ACHN (cell line): ENCODE measurements around the gene KRT74.

Experiments used
- DNase-seq: peaks from one replicate; pipeline ENCODE4 v3.0.0-alpha.2; 2015
- in situ Hi-C: cut with HindIII; loops from 2 replicates; pipeline ENCODE4 v1.10.0; 2017; ENCODE audit warnings: low sequenced_read_pairs, low pct_ligation_motif_present, low pct_unique_long_range_greater_than_20kb

Gene KRT74

DNA sequence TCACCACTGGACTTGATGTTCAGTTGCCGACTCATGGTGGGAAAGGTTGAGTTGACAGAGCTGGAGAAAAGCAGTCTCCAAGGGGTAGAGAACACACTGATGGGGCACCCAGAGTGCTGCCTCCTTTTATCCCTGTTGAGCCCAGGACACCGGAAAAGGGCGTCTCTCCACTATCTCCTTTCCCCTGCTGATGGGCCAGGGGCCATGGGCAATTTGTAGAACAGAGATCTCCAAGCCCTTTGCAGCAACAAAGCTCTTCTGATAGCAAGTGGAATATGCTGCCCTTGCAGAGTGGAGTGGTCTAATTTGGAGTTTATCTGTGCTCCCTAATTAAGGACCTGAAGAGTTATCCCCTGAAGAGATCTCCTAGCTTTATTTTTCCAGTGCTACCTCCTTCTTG is at the start of gene KRT74:
TSS of gene KRT74 (minus strand) at position 101 of the 400 bp plus-strand sequence. CDS start at position 35, 66 bp downstream.
- no peak for DNase-seq
- in situ Hi-C loops: no loop called here

DNA sequence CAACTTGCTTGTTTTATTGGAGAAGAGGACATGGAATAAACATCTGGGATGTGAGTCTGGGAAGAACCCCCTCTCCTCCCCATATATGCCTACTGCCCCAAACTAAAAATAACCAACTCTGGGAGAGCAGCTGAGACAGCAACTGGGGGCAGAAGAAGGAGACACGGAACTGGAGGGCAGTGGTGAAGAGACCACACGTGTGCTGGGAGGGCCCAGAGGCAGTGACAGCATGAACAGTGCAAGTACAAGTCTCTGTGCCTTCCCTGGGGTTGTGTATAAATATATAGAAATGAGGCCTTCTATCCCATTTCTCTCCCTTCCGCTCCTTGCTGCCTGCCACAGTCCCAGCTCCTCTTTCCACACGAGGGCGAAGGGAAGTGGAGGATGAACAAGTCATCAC is 48.7 kb upstream of the KRT74 start:
- DNase-seq: no peak
- in situ Hi-C loops: no loop called here

DNA sequence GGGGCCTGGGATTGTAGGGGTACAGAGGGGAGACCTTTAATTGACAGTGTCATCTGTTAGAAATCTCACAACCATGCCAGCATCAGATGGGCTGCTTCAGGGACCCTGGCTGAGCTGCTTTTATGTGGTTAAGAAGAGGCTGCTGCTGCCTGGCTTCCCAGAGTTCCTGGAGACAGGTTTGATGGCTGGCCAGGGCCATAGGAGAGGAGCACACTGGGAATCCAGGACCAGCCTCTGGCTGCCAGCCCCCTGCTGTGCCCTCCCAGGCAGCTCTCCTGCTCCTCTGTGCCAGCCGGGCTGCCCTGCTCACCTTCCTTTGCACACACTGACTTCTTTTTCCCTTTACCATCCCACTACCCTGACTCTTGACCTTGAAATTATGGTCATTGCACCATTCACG is 45.2 kb upstream of the KRT74 start:
- no peak for DNase-seq
- in situ Hi-C loops: no loop called here

DNA sequence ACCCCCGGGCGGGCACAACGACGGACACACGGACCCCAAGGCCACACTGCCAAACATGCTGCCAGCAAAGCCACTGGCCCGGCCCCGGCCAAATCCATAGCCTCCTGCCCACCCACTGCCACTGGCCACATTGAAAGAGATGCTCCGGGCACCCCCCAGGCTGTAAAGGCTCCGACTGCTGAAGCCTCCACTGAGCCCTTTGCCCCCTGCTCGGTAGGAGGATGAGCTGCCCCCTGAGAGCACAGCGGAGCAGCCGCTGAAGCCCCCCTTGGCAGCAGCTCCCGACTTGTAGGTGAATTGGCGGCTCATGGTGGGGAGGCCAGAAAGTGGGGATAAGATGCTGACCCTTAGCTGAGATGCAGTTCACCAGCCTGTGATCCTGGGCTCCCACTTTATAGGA is 44.6 kb upstream of the KRT74 start, which contains the start of gene KRT73:
TSS of gene KRT73 (minus strand) at position 344 of the 400 bp plus-strand sequence. CDS start at position 309, 35 bp downstream.
- in situ Hi-C loops: no loop called here

DNA sequence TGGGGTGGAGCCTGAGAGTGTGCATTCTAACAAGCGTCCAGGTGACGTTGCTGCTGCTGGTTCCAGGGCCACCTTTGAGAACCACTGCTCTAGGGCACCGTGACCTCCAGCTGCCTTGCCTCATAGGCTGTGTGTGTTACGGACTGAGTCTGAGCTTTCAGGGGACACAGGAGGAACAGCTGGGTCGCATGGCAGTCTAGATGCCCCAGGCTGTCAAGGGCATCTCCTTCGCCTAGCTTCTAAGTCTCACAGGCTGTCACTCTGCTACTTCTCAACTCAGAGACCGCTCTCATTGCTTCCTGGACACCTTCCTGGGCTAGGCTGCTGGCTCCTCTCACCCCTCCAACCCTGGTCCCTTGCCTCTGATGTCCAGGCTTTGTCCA is 43.8 kb upstream of the KRT74 start:
- DNase-seq: no peak
- in situ Hi-C loops: no loop called here

More for the DNA sequence above, 44.6 kb upstream of the KRT74 start, which contains the start of gene KRT73:
- no peak for DNase-seq

DNA sequence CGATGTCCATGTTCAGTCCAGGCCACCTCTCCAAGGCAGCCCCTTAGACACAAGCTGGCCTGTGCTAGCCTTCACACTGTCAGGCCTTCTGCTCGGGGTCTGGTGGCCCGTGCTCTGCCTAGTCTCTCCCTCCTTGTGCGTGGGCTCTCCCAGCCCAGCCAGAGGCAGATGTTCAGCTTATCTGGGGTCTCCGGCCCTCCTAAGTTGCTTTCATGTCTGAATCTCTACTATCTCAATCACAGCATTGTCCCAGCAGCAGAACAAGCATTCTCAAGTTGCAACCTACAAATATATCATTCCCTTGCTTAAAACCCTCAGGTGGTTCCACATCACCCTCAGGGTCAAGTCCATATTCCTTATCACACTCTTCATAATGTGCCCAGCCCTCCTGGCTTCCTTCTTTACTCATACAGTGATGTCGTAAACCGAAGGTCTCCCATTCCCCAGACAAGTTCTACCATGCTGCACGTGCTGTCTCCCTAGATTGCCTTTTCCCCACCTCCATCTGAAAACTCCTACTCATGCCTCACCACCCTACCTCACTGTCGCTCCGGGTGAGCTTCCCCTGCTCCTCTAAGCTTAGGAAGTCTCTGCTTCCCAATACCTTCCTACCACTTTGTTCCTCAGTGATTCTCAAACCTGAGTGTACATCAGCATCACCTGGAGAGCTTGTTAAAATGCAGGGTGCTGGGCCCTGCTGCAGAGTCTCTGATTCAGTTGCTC is 43.2 kb upstream of the KRT74 start:
- DNase-seq: no peak
- in situ Hi-C loops: no loop called here

DNA sequence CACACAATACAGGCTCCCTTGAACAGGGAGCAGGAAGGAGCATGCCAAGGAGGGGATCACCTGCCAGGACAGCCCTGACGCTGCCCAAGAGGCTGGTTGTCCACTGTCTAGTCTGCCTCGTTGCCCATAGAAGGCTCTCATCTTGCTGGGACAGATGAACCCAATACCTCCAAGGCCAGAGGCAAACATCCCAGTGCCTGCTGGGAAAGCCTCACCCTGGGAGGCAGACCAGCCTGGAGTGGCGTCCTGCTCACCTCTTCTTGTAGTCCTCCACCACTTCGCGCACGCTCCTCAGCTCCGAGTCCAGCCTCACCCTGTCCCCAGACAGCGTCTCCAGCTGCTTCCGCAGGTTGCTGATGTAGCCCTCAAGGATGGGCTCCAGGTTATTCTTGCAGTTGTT is 42.3 kb upstream of the KRT74 start:
- DNase-seq: no peak
- in situ Hi-C loops: no loop called here

DNA sequence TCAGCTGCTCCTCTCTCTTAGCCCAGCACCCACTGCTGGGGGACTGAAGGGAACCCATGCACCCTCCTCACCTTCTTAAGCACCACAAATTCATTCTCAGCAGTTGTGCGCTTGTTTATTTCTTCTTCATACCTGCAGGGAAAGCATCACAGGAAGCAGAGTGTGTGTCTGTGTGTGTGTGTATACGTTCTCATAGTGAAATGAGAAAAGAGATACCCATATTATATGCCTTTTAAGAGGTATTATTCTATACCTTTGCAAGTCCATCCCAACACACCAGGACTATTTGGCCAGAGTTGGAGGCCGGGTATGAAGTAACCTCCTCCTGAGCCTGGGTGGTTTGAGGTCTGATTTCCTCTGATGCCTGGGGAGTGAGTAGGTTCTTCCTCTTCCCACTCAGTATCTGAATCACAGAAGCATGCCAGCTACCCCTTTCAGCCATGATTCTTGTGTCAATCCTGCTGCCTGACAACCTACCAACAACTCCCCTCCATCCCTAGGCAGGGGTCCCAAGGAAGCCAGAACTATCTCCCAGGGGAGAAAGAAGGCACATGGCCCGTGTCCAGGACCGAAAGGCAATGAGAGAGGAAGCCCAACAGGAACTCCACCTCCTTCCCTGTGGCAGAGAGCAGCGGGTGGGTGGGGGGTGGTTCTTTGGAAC is 41.7 kb upstream of the KRT74 start:
- in situ Hi-C loops: no loop called here
- DNase-seq: no peak

DNA sequence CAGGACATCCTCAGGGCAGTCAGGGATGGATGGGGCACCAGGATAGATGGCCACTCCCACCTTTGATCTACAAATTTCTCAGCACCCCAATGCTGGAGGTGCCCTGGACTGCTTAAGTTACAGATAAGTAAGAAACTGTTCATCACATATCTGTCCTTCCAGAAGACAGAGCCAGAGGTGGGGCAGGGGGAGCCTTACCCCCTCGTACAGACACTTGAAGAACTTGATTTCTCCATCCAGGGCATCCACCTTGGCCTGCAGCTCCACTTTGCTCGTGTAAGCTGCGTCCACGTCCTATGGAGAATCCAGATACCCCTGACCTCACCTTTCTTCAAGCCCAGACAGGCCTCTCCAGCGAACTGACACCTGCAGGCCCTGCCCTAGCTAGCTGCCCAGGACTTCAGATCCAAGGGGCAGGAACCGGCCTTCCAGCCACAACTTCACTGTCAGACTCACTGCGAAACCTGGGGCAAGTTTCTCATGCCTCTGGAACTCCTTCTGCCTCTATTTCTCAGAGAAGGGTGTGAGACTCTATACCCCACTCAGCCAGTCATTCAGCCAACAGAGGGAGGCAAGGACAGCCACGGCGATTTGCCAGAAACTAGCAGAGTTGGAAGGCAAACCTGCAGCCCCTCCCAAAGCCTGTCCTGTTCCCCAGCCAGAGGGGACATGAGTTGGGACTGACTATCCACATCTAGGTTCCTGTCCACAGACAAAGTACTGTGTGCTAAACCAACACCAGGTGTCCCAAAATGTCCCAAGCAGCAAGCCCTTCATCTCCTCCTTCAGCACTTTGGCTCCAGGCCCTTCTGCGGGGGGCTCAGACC is 41.0 kb upstream of the KRT74 start:
- DNase-seq: no peak
- in situ Hi-C loops: no loop called here

DNA sequence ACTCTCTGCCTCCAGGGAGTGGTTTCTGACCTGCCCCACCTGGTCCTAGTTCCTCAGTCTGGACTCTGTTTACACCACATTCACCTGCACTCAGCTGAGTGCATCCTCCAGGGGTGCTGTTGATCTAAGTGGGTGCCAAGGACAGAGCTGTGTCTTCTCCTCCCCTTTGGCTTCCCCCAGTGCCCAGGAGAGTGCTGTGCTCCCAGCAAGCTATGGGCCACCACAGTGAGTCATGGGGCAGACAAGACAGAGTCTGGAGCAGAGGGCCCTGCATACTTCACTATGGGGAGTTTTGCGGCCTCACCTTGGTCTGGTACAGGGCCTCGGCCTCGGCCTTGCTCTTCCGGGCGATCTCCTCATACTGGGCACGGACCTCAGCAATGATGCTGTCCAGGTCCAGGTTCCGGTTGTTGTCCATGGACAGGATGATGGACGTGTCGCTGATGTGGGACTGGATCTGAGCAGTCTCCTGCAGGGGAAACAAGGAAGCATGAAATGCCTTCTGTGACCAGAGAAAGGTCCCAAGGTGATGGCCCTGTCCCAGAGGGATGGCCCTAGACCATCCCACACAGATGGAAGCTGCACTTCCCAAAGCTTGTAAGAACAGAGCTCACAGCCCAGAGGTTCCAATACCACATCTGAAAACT is 39.9 kb upstream of the KRT74 start:
- no peak for DNase-seq
- in situ Hi-C loops: no loop called here

DNA sequence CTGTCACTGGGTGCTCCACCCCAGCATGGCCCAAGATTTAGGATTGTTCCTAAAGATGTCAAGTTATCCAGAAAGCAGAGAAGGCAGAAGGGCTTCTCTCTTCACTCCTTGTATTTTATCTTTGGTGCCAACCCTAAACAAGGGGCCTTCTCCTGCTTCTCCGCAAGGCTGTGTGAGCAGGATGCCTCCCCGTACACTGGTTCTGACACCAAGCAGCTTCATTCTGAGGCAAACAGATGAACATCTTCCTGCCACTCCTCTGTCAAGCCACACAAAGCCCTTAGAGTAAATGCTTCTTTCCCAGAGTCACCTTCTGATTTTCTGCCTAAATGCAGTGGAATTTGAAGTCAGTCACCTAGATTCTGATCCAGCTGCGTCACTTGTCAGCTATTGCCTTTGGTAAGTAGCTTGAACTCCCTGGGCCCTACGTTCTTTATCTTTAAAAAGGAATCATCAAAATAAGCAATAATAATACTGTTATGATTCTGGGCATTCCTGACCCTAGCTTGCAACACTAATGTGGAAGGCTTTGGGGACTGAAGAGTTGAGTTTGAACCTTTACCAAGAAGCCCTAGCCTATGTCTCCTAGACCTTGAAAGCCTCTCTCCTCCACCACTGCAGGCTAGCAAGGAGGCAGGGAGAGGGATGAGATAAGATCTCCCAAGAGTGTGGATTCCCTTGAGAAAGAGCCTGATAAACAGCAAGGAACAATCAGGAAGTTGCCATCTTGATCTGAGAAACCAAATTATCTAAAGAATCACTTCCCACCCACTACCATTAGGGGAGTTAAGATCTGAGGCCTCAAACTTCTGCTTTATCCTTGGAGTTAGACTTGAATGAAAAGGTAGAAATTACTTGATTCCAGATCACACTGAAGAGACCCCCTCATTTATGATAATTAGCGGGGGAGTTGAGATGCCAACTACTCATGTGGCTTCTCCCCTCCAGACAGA is 39.1 kb upstream of the KRT74 start:
- in situ Hi-C loops: no loop called here

DNA sequence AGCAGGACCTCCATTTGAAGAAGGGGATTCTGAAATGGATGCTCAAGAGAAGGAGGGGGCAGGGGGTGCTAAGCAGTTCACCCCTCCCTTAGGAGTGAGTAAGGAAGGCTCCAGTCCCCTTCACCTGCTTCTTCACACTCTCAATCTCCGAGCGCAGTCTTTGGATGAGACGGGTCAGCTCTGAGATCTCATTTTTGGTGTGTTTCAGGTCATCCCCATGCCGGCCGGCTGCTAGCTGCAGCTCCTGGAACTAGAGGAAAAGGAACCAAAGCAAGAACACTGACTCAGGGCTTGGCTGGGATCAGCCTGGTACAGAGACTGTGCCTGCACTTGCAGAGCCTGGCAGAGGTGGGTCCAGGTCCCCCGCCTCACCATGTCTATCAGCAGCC is 37.4 kb upstream of the KRT74 start:
- in situ Hi-C loops: no loop called here
- no peak for DNase-seq

More for the DNA sequence above, 39.1 kb upstream of the KRT74 start:
- no peak for DNase-seq

DNA sequence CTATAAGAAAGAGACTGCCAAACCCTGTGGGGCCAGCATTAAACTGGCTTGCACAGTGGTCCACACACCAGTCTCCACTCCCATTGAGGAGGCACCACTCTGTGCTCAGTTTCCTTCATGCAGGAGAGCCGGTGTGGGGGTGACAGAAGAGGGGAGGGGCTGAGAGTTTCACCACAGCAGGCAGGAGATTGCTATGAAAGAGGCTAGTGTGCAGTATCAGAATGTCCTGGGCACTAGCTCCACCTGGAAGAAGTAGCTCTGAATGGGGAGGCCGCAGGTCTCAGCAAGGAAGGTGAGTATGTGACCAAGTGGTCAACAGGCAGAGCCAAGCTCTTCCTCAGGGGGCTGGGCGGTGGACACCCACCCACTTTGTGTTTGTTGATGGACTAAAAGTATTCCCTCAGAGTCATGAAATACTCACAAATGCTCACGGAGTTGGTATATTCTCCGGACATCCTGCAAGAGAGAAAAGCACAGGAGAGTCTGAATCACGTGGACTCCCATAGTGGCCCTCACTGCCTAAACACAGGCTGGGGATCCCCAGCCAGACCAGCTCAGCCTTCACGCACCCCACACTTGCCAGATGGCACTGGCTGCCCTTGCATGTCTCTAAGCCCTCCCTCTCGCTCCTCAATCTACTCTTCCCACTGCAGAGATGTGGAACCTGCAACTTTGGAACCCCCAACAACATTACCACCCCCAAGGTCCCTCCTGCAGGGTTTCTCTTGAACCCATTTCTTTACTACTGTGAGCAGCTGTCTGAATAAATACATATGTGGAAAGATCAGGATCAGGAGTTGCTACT is 35.4 kb upstream of the KRT74 start:
- in situ Hi-C loops: no loop called here
- no peak for DNase-seq

DNA sequence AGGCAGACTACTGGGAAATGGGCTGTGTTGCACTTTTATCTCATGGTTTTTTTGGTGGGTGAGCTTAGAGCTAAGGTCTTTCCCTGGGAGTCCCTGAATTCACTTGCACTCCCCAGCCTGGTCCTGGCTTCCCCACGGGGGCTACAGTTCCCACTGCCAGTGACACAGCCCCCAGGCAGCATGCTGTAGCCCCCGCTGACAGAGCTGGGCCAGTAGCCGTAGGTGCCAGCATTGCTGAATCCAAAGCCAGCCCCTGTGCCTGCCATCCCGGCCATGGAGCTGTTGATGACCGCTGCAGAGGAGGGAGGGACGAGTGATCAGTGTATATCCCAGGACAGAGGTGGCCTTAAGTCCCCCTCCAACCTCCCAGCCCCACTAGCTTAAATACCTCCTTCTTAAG is 34.5 kb upstream of the KRT74 start:
- in situ Hi-C loops: no loop called here

DNA sequence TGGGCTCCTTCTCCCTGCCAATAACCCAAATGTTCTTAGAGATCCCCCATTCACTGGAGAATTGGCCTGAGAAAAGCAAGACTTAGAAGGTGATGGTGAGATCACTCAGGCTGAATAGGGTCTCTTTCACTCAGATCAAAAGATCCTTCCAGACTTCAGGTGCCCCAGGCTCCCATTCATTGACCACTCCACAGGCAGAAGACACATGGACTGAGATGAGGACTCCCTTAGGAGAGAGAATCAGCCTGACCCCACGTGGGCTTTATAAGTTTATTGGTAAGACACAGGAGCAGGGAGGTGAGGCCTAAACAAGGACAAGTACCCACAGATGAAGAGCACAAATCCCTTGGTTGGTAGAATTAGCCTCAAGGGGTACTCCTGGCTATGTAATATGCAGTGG is 33.7 kb upstream of the KRT74 start:
- in situ Hi-C loops: no loop called here
- DNase-seq: no peak

More for the DNA sequence above, 34.5 kb upstream of the KRT74 start:
- DNase-seq: no peak

DNA sequence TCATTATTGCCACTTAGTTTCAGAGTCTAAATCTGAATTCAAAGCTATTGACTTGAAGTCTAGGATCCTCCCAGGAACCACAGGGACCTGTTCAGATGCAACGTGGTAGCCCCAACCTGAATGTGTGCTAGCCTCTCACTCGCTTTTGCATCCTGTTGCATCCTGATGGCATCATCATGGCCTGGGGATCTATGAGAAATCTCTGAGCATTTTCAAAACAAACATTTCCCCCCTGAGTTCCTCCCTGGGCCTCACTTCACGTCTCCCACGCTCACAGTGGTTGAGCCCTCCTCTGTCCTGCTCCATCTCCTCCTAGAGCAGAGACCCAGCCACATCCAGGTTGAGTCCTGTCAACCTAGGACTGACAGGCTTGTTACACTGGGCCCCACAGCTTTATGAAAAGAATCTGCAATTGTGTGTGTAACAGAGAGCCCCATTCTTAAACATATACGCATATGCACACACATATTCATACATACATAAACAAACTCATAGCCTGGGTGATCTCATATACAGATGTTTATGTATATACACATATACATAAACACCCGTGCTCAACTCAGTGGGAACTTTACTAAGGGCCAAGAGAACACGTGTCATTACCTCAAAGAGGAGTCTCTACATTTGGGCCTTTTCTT is 33.1 kb upstream of the KRT74 start:
- in situ Hi-C loops: no loop called here
- no peak for DNase-seq

DNA sequence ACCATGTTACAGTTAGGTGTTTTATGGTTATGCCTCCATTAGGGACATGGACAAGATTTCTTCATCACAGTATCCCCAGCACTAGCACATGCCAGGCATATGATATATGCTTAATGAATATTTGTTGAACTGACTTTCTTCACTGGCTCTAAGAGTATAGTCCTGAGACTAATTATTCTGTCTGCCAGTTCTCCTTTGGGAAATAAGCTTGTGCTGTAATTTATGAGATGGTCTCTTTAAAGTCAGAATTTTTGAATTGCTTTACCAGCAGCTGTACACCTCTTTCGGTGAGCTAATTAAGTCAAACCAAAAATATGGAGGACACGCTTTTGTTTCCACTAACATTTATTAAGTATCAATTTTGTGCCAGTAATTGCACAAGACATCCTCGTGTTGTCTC is 32.5 kb upstream of the KRT74 start:
- in situ Hi-C loops: no loop called here
- DNase-seq: no peak
